ENCODE data around the gene POU3F1.

- TF ChIP-seq EZH2phosphoT487 (IDR thresholded peaks at IDR 0.05; ENCODE audit: low read depth) (no peak), CTCF (IDR thresholded peaks at IDR 0.05; ENCODE audit: low read depth, low read length) (no peak)
Measured at GRCh38 chr1:38072858-38073257, 26.3 kb upstream of the POU3F1 start.

Data from OCI-LY3 (cell line).